HEK293 (cell line): Measurements from ENCODE around the gene GADD45G.

ENCODE experiments used
- CTCF ChIA-PET: fragments of 350-600 bp; formaldehyde crosslinking; extraction: SDS; loops from one replicate; lab custom pipeline; 2021; ENCODE audit warnings: antibody characterized with exemption; lab: Yijun Ruan, JAX
- POLR2A ChIA-PET: fragments of 300-600 bp; formaldehyde crosslinking; extraction: SDS; loops from one replicate; lab custom pipeline; 2020; ENCODE audit warnings: antibody characterized with exemption, inconsistent platforms; lab: Yijun Ruan, JAX
- H3K27ac ChIP-seq: fragments of 200-500 bp; sonication (Bioruptor generic); 2 replicates; pipeline ENCODE4 v1.5.1; 2014; ENCODE audit warnings: low read depth, low read length, control low read depth, inconsistent platforms; ENCODE audit errors: extremely low read depth
- H3K36me3 ChIP-seq, 2 experiments: fragments of 200-500 bp in 1 of 2; sonication (Bioruptor generic) in 1 of 2; 1 replicate in 1 of 2; 2 replicates in 1 of 2; pipeline ENCODE4 v1.5.1; 2014 to 2017; ENCODE audit warnings: inconsistent platforms in 2 of 2, low read length in 2 of 2; ENCODE audit not compliant: control insufficient read depth in 2 of 2, insufficient read depth in 1 of 2
- H3K4me1 ChIP-seq: fragments of 200-500 bp; sonication (Bioruptor generic); 2 replicates; pipeline ENCODE4 v1.5.1; 2014; ENCODE audit warnings: mild to moderate bottlenecking, low read length, inconsistent platforms; ENCODE audit not compliant: control insufficient read depth, insufficient read depth
- H3K4me3 ChIP-seq: 2 replicates; pipeline ENCODE4 v1.5.1; 2011; ENCODE audit warnings: low read depth, mild to moderate bottlenecking, control low read depth, low read length, moderate library complexity
- H3K9me3 ChIP-seq: fragments of 200-500 bp; sonication (Bioruptor generic); 2 replicates; pipeline ENCODE4 v1.5.1; 2014; ENCODE audit warnings: low read depth, low read length, inconsistent platforms; ENCODE audit not compliant: control insufficient read depth, insufficient read depth
- EGR2 ChIP-seq: fragments of 450-650 bp; formaldehyde crosslinking; IDR thresholded peaks from 2 replicates; pipeline ENCODE4 v1.5.1; 2016; ENCODE audit warnings: low read depth, missing biosample characterization, missing genetic modification characterization
- FEZF1 ChIP-seq: fragments of 450-650 bp; formaldehyde crosslinking; IDR thresholded peaks from 2 replicates; pipeline ENCODE4 v1.5.1; 2016; ENCODE audit warnings: missing biosample characterization, missing genetic modification characterization
- GLIS1 ChIP-seq: fragments of 450-650 bp; formaldehyde crosslinking; IDR thresholded peaks from 2 replicates; pipeline ENCODE4 v1.5.1; 2016; ENCODE audit warnings: missing biosample characterization, missing genetic modification characterization
- MEIS1 ChIP-seq: sonication (generic); formaldehyde crosslinking; IDR thresholded peaks from 2 replicates; pipeline ENCODE4 v1.8.1; 2022; ENCODE audit warnings: missing genetic modification reagents, mild to moderate bottlenecking, borderline replicate concordance
- OSR2 ChIP-seq: fragments of 450-650 bp; formaldehyde crosslinking; IDR thresholded peaks from 2 replicates; pipeline ENCODE4 v1.5.1; 2016; ENCODE audit warnings: missing biosample characterization, missing genetic modification characterization
- PBX3 ChIP-seq: sonication (generic); formaldehyde crosslinking; IDR thresholded peaks from 2 replicates; pipeline ENCODE4 v1.8.1; 2022; ENCODE audit warnings: mild to moderate bottlenecking, moderate library complexity, missing genetic modification reagents
- SP2 ChIP-seq: fragments of 450-650 bp; formaldehyde crosslinking; IDR thresholded peaks from 2 replicates; pipeline ENCODE4 v1.5.1; 2016; ENCODE audit warnings: missing biosample characterization, missing genetic modification characterization
- TSHZ1 ChIP-seq: fragments of 450-650 bp; formaldehyde crosslinking; IDR thresholded peaks from 2 replicates; pipeline ENCODE4 v1.5.1; 2016; ENCODE audit warnings: missing biosample characterization, missing genetic modification characterization, borderline replicate concordance
- WT1 ChIP-seq: fragments of 450-650 bp; formaldehyde crosslinking; IDR thresholded peaks from 2 replicates; pipeline ENCODE4 v1.5.1; 2016; ENCODE audit warnings: missing biosample characterization, missing genetic modification characterization
- ZBTB44 ChIP-seq: fragments of 450-650 bp; IDR thresholded peaks from 2 replicates; pipeline ENCODE4 v1.5.1; 2018; ENCODE audit warnings: missing biosample characterization, mild to moderate bottlenecking, missing genetic modification characterization
- ZBTB48 ChIP-seq: fragments of 450-650 bp; formaldehyde crosslinking; IDR thresholded peaks from 2 replicates; pipeline ENCODE4 v1.5.1; 2016; ENCODE audit warnings: missing biosample characterization, missing genetic modification characterization
- ZFHX2 ChIP-seq: fragments of 450-650 bp; formaldehyde crosslinking; conservative IDR thresholded peaks from 2 replicates; pipeline ENCODE4 v1.5.1; 2016; ENCODE audit warnings: missing biosample characterization, missing genetic modification characterization
- ZNF132 ChIP-seq: fragments of 450-650 bp; formaldehyde crosslinking; IDR thresholded peaks from 2 replicates; pipeline ENCODE4 v1.5.1; 2017; ENCODE audit warnings: missing biosample characterization, missing genetic modification characterization, borderline replicate concordance
- ZNF18 ChIP-seq: fragments of 450-650 bp; formaldehyde crosslinking; IDR thresholded peaks from 2 replicates; pipeline ENCODE4 v1.5.1; 2016; ENCODE audit warnings: missing biosample characterization, missing genetic modification characterization
- ZNF221 ChIP-seq: fragments of 450-650 bp; formaldehyde crosslinking; IDR thresholded peaks from 2 replicates; pipeline ENCODE4 v1.5.1; 2017; ENCODE audit warnings: missing biosample characterization, missing genetic modification characterization, borderline replicate concordance
- ZNF335 ChIP-seq: fragments of 450-650 bp; formaldehyde crosslinking; conservative IDR thresholded peaks from 2 replicates; pipeline ENCODE4 v1.5.1; 2016; ENCODE audit warnings: missing biosample characterization, missing genetic modification characterization
- ZNF426 ChIP-seq: fragments of 450-650 bp; formaldehyde crosslinking; IDR thresholded peaks from 2 replicates; pipeline ENCODE4 v1.5.1; 2017; ENCODE audit warnings: missing biosample characterization, missing genetic modification characterization, mild to moderate bottlenecking, inconsistent platforms, moderate library complexity
- ZNF501 ChIP-seq: fragments of 450-650 bp; formaldehyde crosslinking; IDR thresholded peaks from 2 replicates; pipeline ENCODE4 v1.5.1; 2016; ENCODE audit warnings: missing biosample characterization, missing genetic modification characterization
- ZNF521 ChIP-seq: fragments of 450-650 bp; formaldehyde crosslinking; IDR thresholded peaks from 2 replicates; pipeline ENCODE4 v1.5.1; 2017; ENCODE audit warnings: missing biosample characterization, mild to moderate bottlenecking, missing genetic modification characterization

Gene GADD45G

GRCh38 chr9:89605465-89606048, 745 bp downstream of the GADD45G start:
- peaks cover 4% of the 10 kb centered on the region; the same call in 1 of the 2 replicates for H3K4me1 ChIP-seq
- peak overlapping the region; percentile 79 for H3K27ac ChIP-seq
- ChIA-PET POLR2A (interaction anchor here (0.6 to 3.0 kb wide), 42 partner anchors 8 to 502 kb away, joined by 3 to 45 read pairs (median 5); no protein-coding TSS in a partner anchor), CTCF (interaction anchor here (0.6 to 7.5 kb wide), 8 partner anchors 8 to 1456 kb away, joined by 3 to 234 read pairs (median 4); no protein-coding TSS in a partner anchor)
- H3K36me3 ChIP-seq, result no peaks in the 10 kb centered on the region
- no peak for TF ChIP-seq ZNF221 (tag by site-specific recombination)
- peak; percentile 74 for TF ChIP-seq ZNF335
- no peak for TF ChIP-seq TSHZ1 (tag by site-specific recombination)
- no peak for TF ChIP-seq OSR2 (tag by site-specific recombination)
- TF ChIP-seq WT1 (tag by site-specific recombination), result no peak
- no peak for TF ChIP-seq MEIS1
- peak; percentile 50; the same call in 1 of the 2 replicates for TF ChIP-seq PBX3 (CRISPR knock-in tag)
- no peak for TF ChIP-seq ZNF132 (tag by site-specific recombination)
- TF ChIP-seq EGR2 (tag by site-specific recombination), result peak; percentile 92
- peak; percentile 25 for TF ChIP-seq SP2 (tag by site-specific recombination)
- TF ChIP-seq ZBTB44, result peak; percentile 55
- TF ChIP-seq ZNF426, result no peak
- no peak for TF ChIP-seq GLIS1 (tag by site-specific recombination)
- peak; percentile 96 for TF ChIP-seq ZFHX2 (tag by site-specific recombination)
- TF ChIP-seq ZNF521 (tag by site-specific recombination), result no peak
- 0 out of 2 replicates have a peak, but pooled peaks have one; percentile 46 for TF ChIP-seq ZNF501 (tag by site-specific recombination)
- TF ChIP-seq ZNF18 (tag by site-specific recombination), result no peak
- TF ChIP-seq FEZF1 (tag by site-specific recombination), result no peak
- TF ChIP-seq ZBTB48 (tag by site-specific recombination), result 0 out of 2 replicates have a peak, but pooled peaks have one; percentile 20
- H3K4me3 ChIP-seq, result peak overlapping the region; percentile 83
- no peaks in the 10 kb centered on the region for H3K9me3 ChIP-seq
